Common myeloid progenitor, CD34-positive (primary cell): ENCODE results near the gene ENDOU.

Experiments used
- CTCF ChIA-PET: fragments of 350-600 bp; sonication (Branson Sonifier 250); formaldehyde crosslinking; loops from one replicate; lab custom pipeline; 2021; ENCODE audit warnings: antibody characterized with exemption; lab: Charles Lee
- POLR2A ChIA-PET: fragments of 350-600 bp; sonication (Branson Sonifier 250); formaldehyde crosslinking; loops from one replicate; lab custom pipeline; 2021; ENCODE audit warnings: antibody characterized with exemption; lab: Charles Lee
- DNase-seq, 3 donors: peaks; one replicate each; pipeline versions ENCODE4 v3.0.0 to v3.0.0-alpha.2; 2013
- H3K27ac ChIP-seq, 2 experiments: 1 replicate in 1 of 2; 2 replicates in 1 of 2; pipeline ENCODE4 v1.7.0; 2013; ENCODE audit warnings: inconsistent platforms in 2 of 2, low read length in 2 of 2, mild to moderate bottlenecking in 2 of 2, low read depth in 1 of 2, moderate library complexity in 1 of 2; ENCODE audit not compliant: severe bottlenecking in 2 of 2, insufficient read depth in 1 of 2, poor library complexity in 1 of 2
- H3K27me3 ChIP-seq, 5 experiments: replicated peaks in 2 of 5; 1 replicate in 3 of 5; 2 replicates in 2 of 5; pipeline versions ENCODE4 v1.6.1 to v1.7.0; 2013; ENCODE audit warnings: low read length in 4 of 5, mild to moderate bottlenecking in 2 of 5, moderate library complexity in 2 of 5, inconsistent platforms in 1 of 5; ENCODE audit not compliant: insufficient read depth in 5 of 5, control insufficient read depth in 4 of 5
- H3K36me3 ChIP-seq, 4 experiments: 1 replicate in 2 of 4; 2 replicates in 2 of 4; pipeline versions ENCODE4 v1.6.1 to v1.7.0; 2013; ENCODE audit warnings: low read length in 3 of 4, control low read depth in 1 of 4, mild to moderate bottlenecking in 1 of 4; ENCODE audit not compliant: control insufficient read depth in 4 of 4, insufficient read depth in 4 of 4
- H3K4me1 ChIP-seq, 4 experiments: 1 replicate in 3 of 4; 2 replicates in 1 of 4; pipeline versions ENCODE4 v1.6.1 to v1.7.1; 2013; ENCODE audit warnings: low read length in 3 of 4, mild to moderate bottlenecking in 3 of 4, control low read depth in 1 of 4, inconsistent platforms in 1 of 4, moderate library complexity in 1 of 4; ENCODE audit not compliant: control insufficient read depth in 4 of 4, insufficient read depth in 4 of 4; ENCODE audit errors: control extremely low read depth in 1 of 4
- H3K4me3 ChIP-seq, 7 experiments: 1 replicate in 4 of 7; 2 replicates in 3 of 7; pipeline versions ENCODE4 v1.5.1 to v1.7.0; 2013; ENCODE audit warnings: mild to moderate bottlenecking in 7 of 7, low read length in 6 of 7, moderate library complexity in 6 of 7, inconsistent platforms in 2 of 7, low read depth in 2 of 7, control low read depth in 1 of 7; ENCODE audit not compliant: insufficient read depth in 4 of 7, control insufficient read depth in 1 of 7; ENCODE audit errors: extremely low read depth in 1 of 7
- H3K9me3 ChIP-seq, 5 experiments: 1 replicate in 4 of 5; 2 replicates in 1 of 5; pipeline versions ENCODE4 v1.6.1 to v1.7.1; 2013; ENCODE audit warnings: low read length in 4 of 5, mild to moderate bottlenecking in 2 of 5, inconsistent platforms in 1 of 5, low read depth in 1 of 5, moderate library complexity in 1 of 5; ENCODE audit not compliant: control insufficient read depth in 4 of 5, insufficient read depth in 2 of 5; ENCODE audit errors: control extremely low read depth in 1 of 5
- WGBS: methylation state at CpG from one replicate; pipeline ENCODE4 v1.1.5; 2013; ENCODE audit not compliant: insufficient coverage; 5-methylcytosine and 5-hydroxymethylcytosine counted together

ENDOU gene

GRCh38 chr12:47711448-47711847 is 13.8 kb downstream of the ENDOU start:
- Histone ChIP-seq H3K4me1 (peaks cover 28 to 49% (median 42%) of the 10 kb centered on the region in 4 experiments), H3K27me3 (no peaks in the 10 kb centered on the region), H3K9me3 (no peaks in the 10 kb centered on the region), H3K27ac (no peak overlapping the region), H3K36me3 (no peaks in the 10 kb centered on the region), H3K4me3 (no peak overlapping the region)
- WGBS = 94% methylated on average over 5 of the region's 5 CpGs
- POLR2A ChIA-PET = no interaction called here
- CTCF ChIA-PET = interaction anchor here (0.7 to 23.2 kb wide), 9 partner anchors 12 to 124 kb away, joined by 3 to 664 read pairs (median 6); partner anchors contain the start of gene SLC48A1
- no peak for DNase-seq

GRCh38 chr12:47710278-47710677 is 15.0 kb downstream of the ENDOU start:
- Histone ChIP-seq H3K27ac (no peak overlapping the region), H3K9me3 (no peaks in the 10 kb centered on the region), H3K36me3 (no peaks in the 10 kb centered on the region), H3K4me1 (peaks cover 32 to 49% (median 40%) of the 10 kb centered on the region in 4 experiments), H3K4me3 (no peak overlapping the region), H3K27me3 (no peaks in the 10 kb centered on the region)
- DNase-seq = no peak
- CTCF ChIA-PET = interaction anchor here (0.6 to 23.2 kb wide), 9 partner anchors 26 to 1643 kb away, joined by 3 to 664 read pairs (median 6); partner anchors contain the start of gene SLC48A1
- POLR2A ChIA-PET = no interaction called here

- peaks cover 36 to 55% (median 45%) of the 10 kb centered on the region in 4 experiments for H3K4me1 ChIP-seq
- CTCF ChIA-PET = interaction anchor here (0.6 to 23.2 kb wide), 7 partner anchors 33 to 1642 kb away, joined by 3 to 664 read pairs (median 10); partner anchors contain the start of gene SLC48A1
- no peaks in the 10 kb centered on the region for H3K27me3 ChIP-seq
- POLR2A ChIA-PET = no interaction called here
- WGBS = no CpG with 5 or more reads among the region's 2 CpGs
- H3K27ac ChIP-seq = no peak overlapping the region
- H3K9me3 ChIP-seq = no peaks in the 10 kb centered on the region
- no peaks in the 10 kb centered on the region for H3K36me3 ChIP-seq
- peak in 2 of 3 donors; percentile 44 to 54 for DNase-seq
- H3K4me3 ChIP-seq = peak overlapping the region in 1 of 7 experiments; percentile 10
Measured at GRCh38 chr12:47709671-47710070, 15.6 kb downstream of the ENDOU start.

- Histone ChIP-seq H3K27ac (no peak overlapping the region), H3K9me3 (no peaks in the 10 kb centered on the region), H3K4me1 (peaks cover 36 to 58% (median 47%) of the 10 kb centered on the region in 4 experiments), H3K27me3 (no peaks in the 10 kb centered on the region), H3K4me3 (peak overlapping the region in 2 of 7 experiments; percentile 10 to 33), H3K36me3 (no peaks in the 10 kb centered on the region)
- peak in 1 of 3 donors; percentile 13 for DNase-seq
- 100% methylated on average over 1 of the region's 4 CpGs for WGBS
- ChIA-PET CTCF (interaction anchor here (1.5 to 23.2 kb wide), 5 partner anchors 33 to 126 kb away, joined by 5 to 664 read pairs (median 16); partner anchors contain the start of gene SLC48A1), POLR2A (no interaction called here)
Measured at GRCh38 chr12:47709237-47709636, 16.1 kb downstream of the ENDOU start.

GRCh38 chr12:47707905-47708543 is 17.3 kb downstream of the ENDOU start:
- H3K27me3 ChIP-seq = no peaks in the 10 kb centered on the region
- ChIA-PET CTCF (interaction anchor here (0.8 to 23.2 kb wide), 12 partner anchors 8 to 133 kb away, joined by 3 to 664 read pairs (median 4); partner anchors contain the start of gene SLC48A1), POLR2A (no interaction called here)
- WGBS = 41% methylated on average over 5 of the region's 5 CpGs
- H3K27ac ChIP-seq = peak overlapping the region in 1 of 2 experiments; percentile 91
- DNase-seq = peak in 2 of 3 donors; percentile 13 to 24
- H3K36me3 ChIP-seq = no peaks in the 10 kb centered on the region
- no peaks in the 10 kb centered on the region for H3K9me3 ChIP-seq
- peaks cover 36 to 58% (median 47%) of the 10 kb centered on the region in 4 experiments for H3K4me1 ChIP-seq
- H3K4me3 ChIP-seq = peak overlapping the region in 3 of 7 experiments; percentile 49 to 88 (median 80)

GRCh38 chr12:47707355-47707754 is 17.9 kb downstream of the ENDOU start:
- Histone ChIP-seq H3K4me1 (peaks cover 36 to 58% (median 47%) of the 10 kb centered on the region in 4 experiments), H3K27me3 (no peaks in the 10 kb centered on the region), H3K4me3 (peak overlapping the region in 3 of 7 experiments; percentile 56 to 88 (median 80)), H3K27ac (peak overlapping the region in 1 of 2 experiments; percentile 91), H3K9me3 (no peaks in the 10 kb centered on the region), H3K36me3 (peaks cover 0 to 3% (median 0%) of the 10 kb centered on the region in 4 experiments)
- ChIA-PET POLR2A (no interaction called here), CTCF (interaction anchor here (0.7 to 23.2 kb wide), 13 partner anchors 9 to 134 kb away, joined by 3 to 664 read pairs (median 4); partner anchors contain the start of gene SLC48A1)
- DNase-seq = no peak
